IMR-90 (cell line): ENCODE measurements around the gene UBALD1. TPM values are rescaled to one million over a fixed set of nuclear protein-coding genes. Genes with fewer than 3 reads are reported as not detected.

Experiments
- ATAC-seq: fragments of 200-7000 bp; cut with Tn5 transposase; 2 replicates; pipeline ENCODE4 v1.9.1; 2020; ENCODE audit warnings: low read depth, mild to moderate bottlenecking, moderate library complexity
- BruUV-seq: library from RNA; stranded (reverse); fragments of 400-500 nt; replicated peaks from 2 replicates; lab custom pipeline; 2021; lab: Mats Ljungman, UMichigan
- CTCF ChIA-PET: fragments of 300-600 bp; formaldehyde crosslinking; extraction: SDS; loops from one replicate; lab custom pipeline; 2021; ENCODE audit warnings: antibody characterized with exemption; lab: Yijun Ruan, JAX
- POLR2A ChIA-PET: fragments of 300-600 bp; sonication (Branson Sonifier 250); formaldehyde crosslinking; loops from one replicate; lab custom pipeline; 2022; ENCODE audit warnings: antibody characterized with exemption; ENCODE audit not compliant: unreplicated experiment; lab: Charles Lee
- DNase-seq: peaks from one replicate; pipeline ENCODE4 v3.0.0; 2013
- H2AFZ ChIP-seq: replicated peaks from 2 replicates; pipeline ENCODE3; 2013; ENCODE audit warnings: low read length, mild to moderate bottlenecking; ENCODE audit not compliant: poor library complexity
- H2AK5ac ChIP-seq: 2 replicates; pipeline ENCODE4 v1.6.1; 2013; ENCODE audit warnings: low read depth, low read length, inconsistent platforms
- H2AK9ac ChIP-seq: replicated peaks from 2 replicates; pipeline ENCODE3; 2013; ENCODE audit warnings: mild to moderate bottlenecking, low read depth, low read length, moderate library complexity; ENCODE audit not compliant: poor library complexity
- H2BK120ac ChIP-seq: 2 replicates; pipeline ENCODE4 v1.6.1; 2013; ENCODE audit warnings: low read depth, low read length, inconsistent platforms
- H2BK15ac ChIP-seq: 3 replicates; pipeline ENCODE4 v1.6.1; 2013; ENCODE audit warnings: low read depth, low read length, inconsistent platforms
- H2BK20ac ChIP-seq: 2 replicates; pipeline ENCODE4 v1.6.1; 2013; ENCODE audit warnings: low read depth, mild to moderate bottlenecking, inconsistent platforms, low read length, moderate library complexity
- H2BK5ac ChIP-seq: 2 replicates; pipeline ENCODE4 v1.6.1; 2013; ENCODE audit warnings: mild to moderate bottlenecking, low read depth, low read length, inconsistent platforms; ENCODE audit not compliant: poor library complexity, severe bottlenecking
- H3K14ac ChIP-seq: replicated peaks from 2 replicates; pipeline ENCODE4 v1.6.1; 2013; ENCODE audit warnings: low read depth, low read length, inconsistent platforms
- H3K18ac ChIP-seq: 2 replicates; pipeline ENCODE4 v1.6.1; 2013; ENCODE audit warnings: low read depth, low read length, control low read depth
- H3K23ac ChIP-seq: 2 replicates; pipeline ENCODE4 v1.6.1; 2013; ENCODE audit warnings: low read depth, low read length, inconsistent platforms
- H3K27ac ChIP-seq: 2 replicates; pipeline ENCODE4 v1.5.1; 2013; ENCODE audit warnings: mild to moderate bottlenecking, control low read depth, low read length; ENCODE audit not compliant: insufficient read depth
- H3K27me3 ChIP-seq: 2 replicates; pipeline ENCODE4 v1.6.1; 2013; ENCODE audit warnings: low read length; ENCODE audit not compliant: control insufficient read depth, insufficient read depth
- H3K36me3 ChIP-seq: 2 replicates; pipeline ENCODE4 v1.6.1; 2013; ENCODE audit warnings: low read length, mixed read lengths; ENCODE audit not compliant: control insufficient read depth, insufficient read depth
- H3K4ac ChIP-seq: 2 replicates; pipeline ENCODE4 v1.6.1; 2013; ENCODE audit warnings: low read depth, low read length, inconsistent platforms
- H3K4me1 ChIP-seq: 2 replicates; pipeline ENCODE4 v1.6.1; 2013; ENCODE audit warnings: low read length, mixed read lengths; ENCODE audit not compliant: control insufficient read depth, insufficient read depth
- H3K4me2 ChIP-seq: 2 replicates; pipeline ENCODE4 v1.6.1; 2013; ENCODE audit warnings: low read depth, mild to moderate bottlenecking, control low read depth, low read length, moderate library complexity
- H3K4me3 ChIP-seq: 2 replicates; pipeline ENCODE4 v1.5.1; 2013; ENCODE audit warnings: low read depth, mild to moderate bottlenecking, control low read depth, low read length, moderate library complexity; ENCODE audit not compliant: insufficient read depth
- H3K56ac ChIP-seq: 2 replicates; pipeline ENCODE4 v1.6.1; 2013; ENCODE audit warnings: low read length, inconsistent platforms; ENCODE audit not compliant: insufficient read depth; ENCODE audit errors: extremely low read depth
- H3K79me1 ChIP-seq, 2 experiments: 2 replicates each; pipeline ENCODE4 v1.6.1; 2013; ENCODE audit warnings: low read length in 2 of 2, inconsistent platforms in 1 of 2, low read depth in 1 of 2
- H3K9ac ChIP-seq: 2 replicates; pipeline ENCODE4 v1.6.1; 2013; ENCODE audit warnings: low read depth, low read length, control low read depth
- H3K9me1 ChIP-seq: 2 replicates; pipeline ENCODE4 v1.6.1; 2013; ENCODE audit warnings: low read length, inconsistent platforms; ENCODE audit not compliant: insufficient read depth
- H3K9me3 ChIP-seq: 2 replicates; pipeline ENCODE4 v1.6.1; 2013; ENCODE audit warnings: low read length; ENCODE audit not compliant: control insufficient read depth, insufficient read depth
- H4K20me1 ChIP-seq: 2 replicates; pipeline ENCODE4 v1.6.1; 2013; ENCODE audit warnings: low read length, inconsistent platforms; ENCODE audit not compliant: insufficient read depth
- H4K5ac ChIP-seq: 2 replicates; pipeline ENCODE4 v1.6.1; 2013; ENCODE audit warnings: mild to moderate bottlenecking, low read depth, low read length, control low read depth
- H4K8ac ChIP-seq, 2 experiments: 2 replicates each; pipeline ENCODE4 v1.6.1; 2013; ENCODE audit warnings: low read depth in 2 of 2, low read length in 2 of 2, control low read depth in 1 of 2, inconsistent platforms in 1 of 2
- H4K91ac ChIP-seq: 2 replicates; pipeline ENCODE4 v1.6.1; 2013; ENCODE audit warnings: low read depth, low read length, inconsistent platforms; ENCODE audit not compliant: insufficient read depth
- CEBPB ChIP-seq: IDR thresholded peaks from 2 replicates; pipeline ENCODE4 v1.6.1; 2012; ENCODE audit warnings: low read depth, low read length, improper control_type of control experiment
- CHD1 ChIP-seq: IDR thresholded peaks from 2 replicates; pipeline ENCODE4 v1.6.1; 2012; ENCODE audit warnings: low read depth, low read length, improper control_type of control experiment
- MXI1 ChIP-seq: IDR thresholded peaks from 2 replicates; pipeline ENCODE4 v1.6.1; 2012; ENCODE audit warnings: low read depth, mild to moderate bottlenecking, low read length, moderate library complexity, borderline replicate concordance
- RFX5 ChIP-seq: IDR thresholded peaks from 2 replicates; pipeline ENCODE4 v1.8.0; 2012; ENCODE audit warnings: low read depth, mild to moderate bottlenecking, low read length, moderate library complexity
- WGBS, 2 experiments: methylation state at CpG; one replicate each; pipeline versions ENCODE4 v1.1.5 to v1.1.7; 2013; ENCODE audit warnings: missing lambda C conversion rate in 2 of 2; ENCODE audit not compliant: insufficient read length in 1 of 2; ENCODE audit errors: extremely low coverage in 2 of 2; 5-methylcytosine and 5-hydroxymethylcytosine counted together
- dilution Hi-C: fragments of 300-500 bp; cut with HindIII; formaldehyde crosslinking; loops from one replicate; pipeline ENCODE4 v1.14.3; 2018; ENCODE audit warnings: low sequenced_read_pairs; ENCODE audit not compliant: unreplicated experiment
- in situ Hi-C: fragments of 300-500 bp; cut with MboI; formaldehyde crosslinking; loops from 3 replicates; pipeline ENCODE4 v1.14.3; 2019; ENCODE audit warnings: low sequenced_read_pairs, inconsistent platforms, mixed read lengths
- intact Hi-C: fragments of 100-400 bp; cut with micrococcal nuclease; formaldehyde crosslinking; loops from 2 replicates; pipeline ENCODE4 v1.10.0; 2022
- polyA plus RNA-seq, 3 experiments: library from polyadenylated mRNA; depleted of rRNA; stranded (reverse); fragments of >200 nt; gene quantifications; 2 replicates each; pipeline ENCODE4 v1.2.3, GENCODE V29; 2012; ENCODE audit warnings: low replicate concordance in 1 of 3
- total RNA-seq: library from RNA; depleted of rRNA; stranded (reverse); fragments of >200 nt; gene quantifications from 2 replicates; pipeline ENCODE4 v1.2.3, GENCODE V29; 2012

Gene UBALD1
- total and polyA plus RNA-seq, 2 of the 4 experiments (the other 2 are of a cell fraction) = 1.3 to 14.5 TPM

GRCh38 chr16:4588386-4588785 is 26.3 kb downstream of the UBALD1 start:
- ChIA-PET POLR2A (no interaction called here), CTCF (no interaction called here)
- no peak overlapping the region for H2BK15ac ChIP-seq
- H2AK5ac ChIP-seq = no peak overlapping the region
- no peak overlapping the region for H3K4me2 ChIP-seq
- no peaks in the 10 kb centered on the region for H3K9me1 ChIP-seq
- H3K4ac ChIP-seq = no peak overlapping the region
- WGBS, 2 experiments = no CpG with 5 or more reads among the region's 2 CpGs
- no peaks in the 10 kb centered on the region for H3K36me3 ChIP-seq
- H2BK20ac ChIP-seq = no peak overlapping the region
- H3K18ac ChIP-seq = no peak overlapping the region
- intact Hi-C loops = no loop called here
- no peak overlapping the region for H4K8ac ChIP-seq
- TF ChIP-seq MXI1 (no peak), CEBPB (no peak), CHD1 (no peak), RFX5 (no peak)
- no peak overlapping the region for H2BK120ac ChIP-seq
- H2AFZ ChIP-seq = no peak overlapping the region
- H3K4me3 ChIP-seq = no peak overlapping the region
- DNase-seq (no peak), ATAC-seq (no peak)
- H3K23ac ChIP-seq = no peak overlapping the region
- H3K14ac ChIP-seq = no peak overlapping the region
- H4K5ac ChIP-seq = no peak overlapping the region
- in situ Hi-C loops = no loop called here
- no peak overlapping the region for H4K91ac ChIP-seq
- no peaks in the 10 kb centered on the region for H4K20me1 ChIP-seq
- no peak overlapping the region for H2BK5ac ChIP-seq
- H2AK9ac ChIP-seq = no peak overlapping the region
- H3K9ac ChIP-seq = no peak overlapping the region
- H3K27me3 ChIP-seq = peaks cover 42% of the 10 kb centered on the region
- BruUV-seq = no TSS peak
- dilution Hi-C loops = no loop called here
- H3K9me3 ChIP-seq = peaks cover 14% of the 10 kb centered on the region
- H3K4me1 ChIP-seq = no peaks in the 10 kb centered on the region
- no peak overlapping the region for H3K56ac ChIP-seq
- H3K79me1 ChIP-seq = no peaks in the 10 kb centered on the region
- no peak overlapping the region for H3K27ac ChIP-seq
